ENCODE measurements around the gene NFX1.

NFX1 gene

GRCh38 chr9:33290247-33291030 is at the start of gene NFX1:
Gene NFX1, plus strand, starts transcription at chr9:33290516. Its CDS starts 57 bp downstream, at chr9:33290573.
- DNase-seq: peak; percentile 99

GRCh38 chr9:33241298-33241697 is 49.0 kb upstream of the NFX1 start:
- no peak for DNase-seq

GRCh38 chr9:33242609-33243134 is 47.6 kb upstream of the NFX1 start:
- DNase-seq: no peak

GRCh38 chr9:33244137-33244784 is 46.1 kb upstream of the NFX1 start:
- no peak for DNase-seq

- DNase-seq: no peak
These were observed 45.0 kb upstream of the NFX1 start for GRCh38 chr9:33245341-33245740.

GRCh38 chr9:33246269-33246860 is 44.0 kb upstream of the NFX1 start:
- DNase-seq: no peak

- no peak for DNase-seq
These were observed 41.7 kb upstream of the NFX1 start for GRCh38 chr9:33248606-33249005.

GRCh38 chr9:33249087-33249658 is 41.1 kb upstream of the NFX1 start:
- DNase-seq: no peak

- DNase-seq: no peak
These were observed 40.3 kb upstream of the NFX1 start for GRCh38 chr9:33249983-33250382.

GRCh38 chr9:33250458-33250995 is 39.8 kb upstream of the NFX1 start:
- DNase-seq: no peak

- DNase-seq: no peak
These were observed 36.1 kb upstream of the NFX1 start for GRCh38 chr9:33254211-33254610.

- no peak for DNase-seq
These were observed 35.3 kb upstream of the NFX1 start for GRCh38 chr9:33255014-33255413.

GRCh38 chr9:33255471-33255870 is 34.8 kb upstream of the NFX1 start:
- no peak for DNase-seq

- DNase-seq: no peak
These were observed 34.1 kb upstream of the NFX1 start for GRCh38 chr9:33256236-33256635.

GRCh38 chr9:33257276-33257675 is 33.0 kb upstream of the NFX1 start:
- no peak for DNase-seq

- no peak for DNase-seq
These were observed 29.9 kb upstream of the NFX1 start for GRCh38 chr9:33260372-33260771.

GRCh38 chr9:33263131-33264002 is 26.9 kb upstream of the NFX1 start:
- DNase-seq: no peak

GRCh38 chr9:33264003-33264472 is 26.3 kb upstream of the NFX1 start:
- DNase-seq: peak; percentile 43

- DNase-seq: peak; percentile 100
These were observed 25.7 kb upstream of the NFX1 start, which contains the start of the genes BAG1 and CHMP5 for GRCh38 chr9:33264473-33265177. Gene BAG1, minus strand, starts transcription at chr9:33264708. Gene CHMP5, plus strand, starts transcription at chr9:33265049. Its CDS starts 30 bp downstream, at chr9:33265079.

GRCh38 chr9:33265211-33265865 is 25.0 kb upstream of the NFX1 start:
- DNase-seq: peak; percentile 29

Data from CD4-positive, alpha-beta T cell treated with Interleukin-17A for 1 hour (primary cell).